ENCODE measurements around the gene ZRANB3.
"Not testable (repeated sequence)": the region's sequence is repeated elsewhere in the genome, so short reads cannot be mapped to it uniquely, and the experiment has no call there.

Gene ZRANB3

GRCh38 chr2:135093670-135094330 lies 437.2 kb downstream of the ZRANB3 start:
- Mint-ChIP-seq H3K4me1 (ENCODE audit: low read depth) (peaks cover 11% of the 10 kb centered on the region), H3K27me3 (ENCODE audit: low read depth) (no peaks in the 10 kb centered on the region), H3K4me3 (no peak overlapping the region), H3K36me3 (ENCODE audit: low read depth) (peaks cover 31% of the 10 kb centered on the region), H3K9me3 (peaks cover 8% of the 10 kb centered on the region), H3K27ac (no peak overlapping the region)
- no peak for DNase-seq (ENCODE audit: low spot score)

- Mint-ChIP-seq H3K27me3 (ENCODE audit: low read depth) (no peaks in the 10 kb centered on the region), H3K4me1 (ENCODE audit: low read depth) (peaks cover 11% of the 10 kb centered on the region), H3K27ac (peak overlapping the region; percentile 50), H3K4me3 (no peak overlapping the region), H3K36me3 (ENCODE audit: low read depth) (peaks cover 32% of the 10 kb centered on the region), H3K9me3 (peaks cover 10% of the 10 kb centered on the region)
- no peak for DNase-seq (ENCODE audit: low spot score)
Observed at GRCh38 chr2:135093193-135093592, 437.8 kb downstream of the ZRANB3 start.

- H3K4me3 Mint-ChIP-seq, result no peak overlapping the region
- peaks cover 11% of the 10 kb centered on the region for H3K4me1 Mint-ChIP-seq (ENCODE audit: low read depth)
- no peak for DNase-seq (ENCODE audit: low spot score)
- no peak overlapping the region for H3K27ac Mint-ChIP-seq
- H3K9me3 Mint-ChIP-seq, result peaks cover 22% of the 10 kb centered on the region
- peaks cover 35% of the 10 kb centered on the region for H3K36me3 Mint-ChIP-seq (ENCODE audit: low read depth)
- no peaks in the 10 kb centered on the region for H3K27me3 Mint-ChIP-seq (ENCODE audit: low read depth)
Observed at GRCh38 chr2:135091681-135092080, 439.3 kb downstream of the ZRANB3 start.

- not testable (repeated sequence) for H3K4me3 Mint-ChIP-seq; H3K4me1 Mint-ChIP-seq (ENCODE audit: low read depth); H3K27ac Mint-ChIP-seq; DNase-seq (ENCODE audit: low spot score); H3K27me3 Mint-ChIP-seq (ENCODE audit: low read depth)
- Mint-ChIP-seq H3K36me3 (ENCODE audit: low read depth) (peaks cover 34% of the 10 kb centered on the region), H3K9me3 (peaks cover 26% of the 10 kb centered on the region)
Observed at GRCh38 chr2:135089597-135089996, 441.4 kb downstream of the ZRANB3 start.

All from T-helper 2 cell treated with Interferon-gamma antibody and Interleukin-4, amounts not matched to agents 5 μg/mL and 100 μg/mL, for 36 hours (primary cell).